ENCODE data around the gene TENT4A. TPM values are rescaled to one million over a fixed set of nuclear protein-coding genes. Genes with fewer than 3 reads are reported as not detected.

TENT4A gene
- total RNA-seq, result 16.2 and 32.5 TPM in 2 replicates

DNA sequence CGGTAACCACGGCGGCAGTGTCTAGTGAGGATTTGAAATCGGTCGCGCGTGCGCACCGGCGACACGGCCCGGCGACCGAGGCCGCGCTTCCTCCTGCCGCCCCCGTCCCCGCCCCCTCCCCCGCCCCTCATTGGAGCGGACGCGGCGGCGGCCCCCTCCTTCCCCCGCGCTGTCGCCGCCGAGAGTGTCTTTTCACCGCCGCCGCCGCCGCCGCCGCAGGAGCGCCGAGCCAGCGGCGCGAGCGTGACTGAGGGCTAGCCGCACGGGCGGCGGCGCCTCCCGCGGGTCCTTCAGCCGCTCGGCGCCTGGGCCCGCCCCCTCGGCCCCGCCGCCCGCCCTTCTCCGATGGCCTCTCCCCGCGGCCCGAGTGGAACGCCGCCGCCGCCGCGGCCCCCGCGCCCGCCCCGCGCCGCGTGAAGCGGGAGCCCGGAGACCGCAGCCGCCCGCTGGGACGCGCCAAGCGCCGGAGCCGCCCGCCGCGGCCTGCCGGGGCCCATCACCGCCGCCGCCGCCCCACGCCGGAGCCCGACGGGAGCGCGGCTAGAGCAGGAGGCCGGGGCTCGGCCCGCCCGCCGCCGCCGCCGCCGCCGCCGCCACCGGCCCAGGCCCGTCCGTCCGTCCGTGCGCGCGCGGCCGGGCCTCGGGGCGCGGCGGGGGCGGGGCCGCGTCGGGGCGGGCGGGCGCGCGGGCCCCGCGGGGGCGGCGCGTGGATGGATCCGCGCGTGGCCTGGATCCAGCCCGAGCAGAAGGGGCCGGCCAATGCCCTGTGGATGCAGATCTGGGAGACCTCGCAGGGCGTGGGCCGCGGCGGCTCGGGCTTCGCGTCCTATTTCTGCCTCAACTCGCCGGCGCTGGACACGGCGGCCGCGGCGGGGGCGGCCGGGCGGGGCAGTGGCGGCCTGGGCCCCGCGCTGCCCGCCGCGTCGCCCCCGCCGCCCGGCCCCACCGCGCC is at the start of gene TENT4A:
TENT4A (plus strand) TSS at position 159 of the 952 bp plus-strand sequence; CDS start at position 711, 552 bp downstream.

Other genes with a start within 250 kb of the TENT4A start
- 41.8 and 60.0 TPM in 2 replicates for gene NSUN2, start 80.4 kb upstream of the TENT4A start, total RNA-seq
- gene SRD5A1, start 80.0 kb upstream of the TENT4A start, total RNA-seq, result 13.1 and 26.8 TPM in 2 replicates